HEK293 (cell line): ENCODE results near the gene ODAD4.
A peak's percentile ranks its signal among the peaks of the same experiment; 100 is the strongest.

Source experiments
- BCL11B ChIP-seq: fragments of 450-650 bp; formaldehyde crosslinking; IDR thresholded peaks from 2 replicates; pipeline ENCODE4 v1.5.1; 2016; ENCODE audit warnings: low read depth, missing biosample characterization, missing genetic modification characterization
- GLIS1 ChIP-seq: fragments of 450-650 bp; formaldehyde crosslinking; IDR thresholded peaks from 2 replicates; pipeline ENCODE4 v1.5.1; 2016; ENCODE audit warnings: missing biosample characterization, missing genetic modification characterization
- KLF7 ChIP-seq: fragments of 450-650 bp; formaldehyde crosslinking; IDR thresholded peaks from 2 replicates; pipeline ENCODE4 v1.5.1; 2016; ENCODE audit warnings: missing biosample characterization, missing genetic modification characterization, borderline replicate concordance
- MYNN ChIP-seq: fragments of 450-650 bp; formaldehyde crosslinking; IDR thresholded peaks from 2 replicates; pipeline ENCODE4 v1.5.1; 2016; ENCODE audit warnings: missing biosample characterization, missing genetic modification characterization, borderline replicate concordance
- ZBTB17 ChIP-seq: fragments of 450-650 bp; formaldehyde crosslinking; IDR thresholded peaks from 2 replicates; pipeline ENCODE4 v1.5.1; 2016; ENCODE audit warnings: missing biosample characterization, missing genetic modification characterization
- ZBTB48 ChIP-seq: fragments of 450-650 bp; formaldehyde crosslinking; IDR thresholded peaks from 2 replicates; pipeline ENCODE4 v1.5.1; 2016; ENCODE audit warnings: missing biosample characterization, missing genetic modification characterization
- ZNF10 ChIP-seq: fragments of 450-650 bp; formaldehyde crosslinking; IDR thresholded peaks from 2 replicates; pipeline ENCODE4 v1.5.1; 2017; ENCODE audit warnings: missing biosample characterization, missing genetic modification characterization
- ZNF24 ChIP-seq: fragments of 450-650 bp; formaldehyde crosslinking; IDR thresholded peaks from 2 replicates; pipeline ENCODE4 v1.5.1; 2016; ENCODE audit warnings: missing biosample characterization, missing genetic modification characterization
- ZNF266 ChIP-seq: fragments of 450-650 bp; formaldehyde crosslinking; IDR thresholded peaks from 2 replicates; pipeline ENCODE4 v1.5.1; 2016; ENCODE audit warnings: missing biosample characterization, missing genetic modification characterization, low read depth
- ZNF341 ChIP-seq: fragments of 450-650 bp; formaldehyde crosslinking; IDR thresholded peaks from 2 replicates; pipeline ENCODE4; 2016; ENCODE audit warnings: low read depth, missing biosample characterization, missing genetic modification characterization
- ZNF501 ChIP-seq: fragments of 450-650 bp; formaldehyde crosslinking; IDR thresholded peaks from 2 replicates; pipeline ENCODE4 v1.5.1; 2016; ENCODE audit warnings: missing biosample characterization, missing genetic modification characterization
- ZNF510 ChIP-seq: fragments of 450-650 bp; formaldehyde crosslinking; IDR thresholded peaks from 2 replicates; pipeline ENCODE4 v1.5.1; 2018; ENCODE audit warnings: mild to moderate bottlenecking, missing genetic modification characterization, missing biosample characterization; ENCODE audit not compliant: insufficient replicate concordance
- ZNF521 ChIP-seq: fragments of 450-650 bp; formaldehyde crosslinking; IDR thresholded peaks from 2 replicates; pipeline ENCODE4 v1.5.1; 2017; ENCODE audit warnings: missing biosample characterization, mild to moderate bottlenecking, missing genetic modification characterization
- ZNF658 ChIP-seq: fragments of 450-650 bp; formaldehyde crosslinking; IDR thresholded peaks from 2 replicates; pipeline ENCODE4; 2016; ENCODE audit warnings: missing biosample characterization, missing genetic modification characterization
- ZNF660 ChIP-seq: fragments of 450-650 bp; IDR thresholded peaks from 2 replicates; pipeline ENCODE4 v1.5.1; 2018; ENCODE audit warnings: missing biosample characterization, mild to moderate bottlenecking, missing genetic modification characterization
- ZNF768 ChIP-seq: fragments of 450-650 bp; formaldehyde crosslinking; IDR thresholded peaks from 2 replicates; pipeline ENCODE4 v1.5.1; 2018; ENCODE audit warnings: missing biosample characterization, mild to moderate bottlenecking, missing genetic modification characterization
- ZSCAN23 ChIP-seq: fragments of 450-650 bp; formaldehyde crosslinking; IDR thresholded peaks from 2 replicates; pipeline ENCODE4 v1.5.1; 2016; ENCODE audit warnings: missing biosample characterization, missing genetic modification characterization
- ZSCAN30 ChIP-seq: fragments of 450-650 bp; IDR thresholded peaks from 2 replicates; pipeline ENCODE4 v1.5.1; 2018; ENCODE audit warnings: missing biosample characterization, mild to moderate bottlenecking, missing genetic modification characterization, moderate library complexity
- TF ChIP-seq, protein P1 (sequence below): fragments of 450-650 bp; formaldehyde crosslinking; IDR thresholded peaks from 2 replicates; pipeline ENCODE4 v1.5.1; 2016; ENCODE audit warnings: missing biosample characterization, missing genetic modification characterization
- TF ChIP-seq, protein P2 (sequence below): fragments of 450-650 bp; formaldehyde crosslinking; IDR thresholded peaks from 2 replicates; pipeline ENCODE4 v1.5.1; 2017; ENCODE audit warnings: missing biosample characterization, missing genetic modification characterization
- TF ChIP-seq, protein P3 (sequence below): fragments of 450-650 bp; formaldehyde crosslinking; IDR thresholded peaks from 2 replicates; pipeline ENCODE4 v1.5.1; 2016; ENCODE audit warnings: missing biosample characterization, missing genetic modification characterization
- TF ChIP-seq, protein P4 (sequence below): fragments of 450-650 bp; formaldehyde crosslinking; IDR thresholded peaks from 2 replicates; pipeline ENCODE4 v1.5.1; 2016; ENCODE audit warnings: missing biosample characterization, missing genetic modification characterization
- TF ChIP-seq, protein P5 (sequence below): fragments of 450-650 bp; formaldehyde crosslinking; IDR thresholded peaks from 2 replicates; pipeline ENCODE4 v1.5.1; 2016; ENCODE audit warnings: missing biosample characterization, missing genetic modification characterization

The ODAD4 gene

DNA sequence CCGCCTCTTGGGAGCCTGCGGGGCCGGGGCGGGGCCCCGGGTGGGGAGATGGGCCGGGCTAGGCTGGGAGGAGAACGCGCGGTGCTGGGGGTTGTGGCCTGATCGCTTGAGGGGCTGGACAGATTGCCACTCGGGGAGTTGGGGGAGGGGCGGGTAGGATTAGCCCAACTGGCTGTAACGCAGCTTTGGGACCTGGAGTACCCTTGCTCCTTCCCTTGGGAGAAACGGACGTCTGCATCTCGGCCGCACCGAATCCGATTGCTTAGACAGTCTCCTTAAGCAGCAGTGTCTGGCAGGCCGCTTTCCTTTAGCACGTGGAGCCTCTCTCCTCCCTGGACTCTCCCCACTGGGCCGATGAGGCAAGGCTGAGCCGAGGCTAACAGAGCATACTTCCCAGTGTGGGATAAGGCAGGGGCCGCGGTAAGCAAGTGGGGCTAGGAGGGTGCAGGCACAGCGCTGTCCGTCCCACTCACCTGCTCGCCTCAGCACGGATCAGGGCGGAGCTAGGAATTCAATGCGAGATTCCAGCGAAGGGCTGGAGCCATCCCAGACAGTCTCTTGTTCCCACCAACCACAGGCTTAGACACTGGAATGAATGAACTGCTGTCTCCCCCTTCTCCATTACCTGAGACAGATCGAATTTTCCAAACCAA is 11.1 kb upstream of the ODAD4 start (continued):
- TF ChIP-seq, protein P1, sequence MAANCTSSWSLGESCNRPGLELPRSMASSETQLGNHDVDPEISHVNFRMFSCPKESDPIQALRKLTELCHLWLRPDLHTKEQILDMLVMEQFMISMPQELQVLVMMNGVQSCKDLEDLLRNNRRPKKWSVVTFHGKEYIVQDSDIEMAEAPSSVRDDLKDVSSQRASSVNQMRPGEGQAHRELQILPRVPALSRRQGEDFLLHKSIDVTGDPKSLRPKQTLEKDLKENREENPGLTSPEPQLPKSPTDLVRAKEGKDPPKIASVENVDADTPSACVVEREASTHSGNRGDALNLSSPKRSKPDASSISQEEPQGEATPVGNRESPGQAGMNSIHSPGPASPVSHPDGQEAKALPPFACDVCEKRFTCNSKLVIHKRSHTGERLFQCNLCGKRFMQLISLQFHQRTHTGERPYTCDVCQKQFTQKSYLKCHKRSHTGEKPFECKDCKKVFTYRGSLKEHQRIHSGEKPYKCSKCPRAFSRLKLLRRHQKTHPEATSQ: no peak
- TF ChIP-seq ZNF10 (peak; percentile 45; the same call in 1 of the 2 replicates), ZSCAN23 (tag by site-specific recombination) (0 out of 2 replicates have a peak, but pooled peaks have one; percentile 60), ZNF266 (tag by site-specific recombination) (no peak), ZNF768 (tag by site-specific recombination) (no peak), BCL11B (tag by site-specific recombination) (0 out of 2 replicates have a peak, but pooled peaks have one; percentile 23), ZNF510 (tag by site-specific recombination) (no peak), ZBTB17 (tag by site-specific recombination) (peak; percentile 40), ZNF24 (tag by site-specific recombination) (no peak), GLIS1 (peak; percentile 54), ZNF658 (tag by site-specific recombination) (no peak), ZNF341 (tag by site-specific recombination) (peak; percentile 30; the same call in 1 of the 2 replicates), ZNF501 (tag by site-specific recombination) (peak; percentile 27; the same call in 1 of the 2 replicates), ZSCAN30 (tag by site-specific recombination) (0 out of 2 replicates have a peak, but pooled peaks have one; percentile 10), ZNF660 (0 out of 2 replicates have a peak, but pooled peaks have one; percentile 22), ZNF521 (tag by site-specific recombination) (no peak), MYNN (tag by site-specific recombination) (no peak), KLF7 (tag by site-specific recombination) (0 out of 2 replicates have a peak, but pooled peaks have one; percentile 14), ZBTB48 (tag by site-specific recombination) (peak; percentile 29; the same call in 1 of the 2 replicates)
- TF ChIP-seq, protein P2, sequence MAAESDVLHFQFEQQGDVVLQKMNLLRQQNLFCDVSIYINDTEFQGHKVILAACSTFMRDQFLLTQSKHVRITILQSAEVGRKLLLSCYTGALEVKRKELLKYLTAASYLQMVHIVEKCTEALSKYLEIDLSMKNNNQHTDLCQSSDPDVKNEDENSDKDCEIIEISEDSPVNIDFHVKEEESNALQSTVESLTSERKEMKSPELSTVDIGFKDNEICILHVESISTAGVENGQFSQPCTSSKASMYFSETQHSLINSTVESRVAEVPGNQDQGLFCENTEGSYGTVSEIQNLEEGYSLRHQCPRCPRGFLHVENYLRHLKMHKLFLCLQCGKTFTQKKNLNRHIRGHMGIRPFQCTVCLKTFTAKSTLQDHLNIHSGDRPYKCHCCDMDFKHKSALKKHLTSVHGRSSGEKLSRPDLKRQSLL (tag by site-specific recombination): no peak
- TF ChIP-seq, protein P3, sequence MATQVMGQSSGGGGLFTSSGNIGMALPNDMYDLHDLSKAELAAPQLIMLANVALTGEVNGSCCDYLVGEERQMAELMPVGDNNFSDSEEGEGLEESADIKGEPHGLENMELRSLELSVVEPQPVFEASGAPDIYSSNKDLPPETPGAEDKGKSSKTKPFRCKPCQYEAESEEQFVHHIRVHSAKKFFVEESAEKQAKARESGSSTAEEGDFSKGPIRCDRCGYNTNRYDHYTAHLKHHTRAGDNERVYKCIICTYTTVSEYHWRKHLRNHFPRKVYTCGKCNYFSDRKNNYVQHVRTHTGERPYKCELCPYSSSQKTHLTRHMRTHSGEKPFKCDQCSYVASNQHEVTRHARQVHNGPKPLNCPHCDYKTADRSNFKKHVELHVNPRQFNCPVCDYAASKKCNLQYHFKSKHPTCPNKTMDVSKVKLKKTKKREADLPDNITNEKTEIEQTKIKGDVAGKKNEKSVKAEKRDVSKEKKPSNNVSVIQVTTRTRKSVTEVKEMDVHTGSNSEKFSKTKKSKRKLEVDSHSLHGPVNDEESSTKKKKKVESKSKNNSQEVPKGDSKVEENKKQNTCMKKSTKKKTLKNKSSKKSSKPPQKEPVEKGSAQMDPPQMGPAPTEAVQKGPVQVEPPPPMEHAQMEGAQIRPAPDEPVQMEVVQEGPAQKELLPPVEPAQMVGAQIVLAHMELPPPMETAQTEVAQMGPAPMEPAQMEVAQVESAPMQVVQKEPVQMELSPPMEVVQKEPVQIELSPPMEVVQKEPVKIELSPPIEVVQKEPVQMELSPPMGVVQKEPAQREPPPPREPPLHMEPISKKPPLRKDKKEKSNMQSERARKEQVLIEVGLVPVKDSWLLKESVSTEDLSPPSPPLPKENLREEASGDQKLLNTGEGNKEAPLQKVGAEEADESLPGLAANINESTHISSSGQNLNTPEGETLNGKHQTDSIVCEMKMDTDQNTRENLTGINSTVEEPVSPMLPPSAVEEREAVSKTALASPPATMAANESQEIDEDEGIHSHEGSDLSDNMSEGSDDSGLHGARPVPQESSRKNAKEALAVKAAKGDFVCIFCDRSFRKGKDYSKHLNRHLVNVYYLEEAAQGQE (tag by site-specific recombination): peak; percentile 37; the same call in 1 of the 2 replicates
- TF ChIP-seq, protein P4, sequence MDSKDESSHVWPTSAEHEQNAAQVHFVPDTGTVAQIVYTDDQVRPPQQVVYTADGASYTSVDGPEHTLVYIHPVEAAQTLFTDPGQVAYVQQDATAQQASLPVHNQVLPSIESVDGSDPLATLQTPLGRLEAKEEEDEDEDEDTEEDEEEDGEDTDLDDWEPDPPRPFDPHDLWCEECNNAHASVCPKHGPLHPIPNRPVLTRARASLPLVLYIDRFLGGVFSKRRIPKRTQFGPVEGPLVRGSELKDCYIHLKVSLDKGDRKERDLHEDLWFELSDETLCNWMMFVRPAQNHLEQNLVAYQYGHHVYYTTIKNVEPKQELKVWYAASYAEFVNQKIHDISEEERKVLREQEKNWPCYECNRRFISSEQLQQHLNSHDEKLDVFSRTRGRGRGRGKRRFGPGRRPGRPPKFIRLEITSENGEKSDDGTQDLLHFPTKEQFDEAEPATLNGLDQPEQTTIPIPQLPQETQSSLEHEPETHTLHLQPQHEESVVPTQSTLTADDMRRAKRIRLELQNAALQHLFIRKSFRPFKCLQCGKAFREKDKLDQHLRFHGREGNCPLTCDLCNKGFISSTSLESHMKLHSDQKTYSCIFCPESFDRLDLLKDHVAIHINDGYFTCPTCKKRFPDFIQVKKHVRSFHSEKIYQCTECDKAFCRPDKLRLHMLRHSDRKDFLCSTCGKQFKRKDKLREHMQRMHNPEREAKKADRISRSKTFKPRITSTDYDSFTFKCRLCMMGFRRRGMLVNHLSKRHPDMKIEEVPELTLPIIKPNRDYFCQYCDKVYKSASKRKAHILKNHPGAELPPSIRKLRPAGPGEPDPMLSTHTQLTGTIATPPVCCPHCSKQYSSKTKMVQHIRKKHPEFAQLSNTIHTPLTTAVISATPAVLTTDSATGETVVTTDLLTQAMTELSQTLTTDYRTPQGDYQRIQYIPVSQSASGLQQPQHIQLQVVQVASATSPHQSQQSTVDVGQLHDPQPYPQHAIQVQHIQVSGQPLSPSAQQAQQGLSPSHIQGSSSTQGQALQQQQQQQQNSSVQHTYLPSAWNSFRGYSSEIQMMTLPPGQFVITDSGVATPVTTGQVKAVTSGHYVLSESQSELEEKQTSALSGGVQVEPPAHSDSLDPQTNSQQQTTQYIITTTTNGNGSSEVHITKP: peak; percentile 59
- TF ChIP-seq, protein P5, sequence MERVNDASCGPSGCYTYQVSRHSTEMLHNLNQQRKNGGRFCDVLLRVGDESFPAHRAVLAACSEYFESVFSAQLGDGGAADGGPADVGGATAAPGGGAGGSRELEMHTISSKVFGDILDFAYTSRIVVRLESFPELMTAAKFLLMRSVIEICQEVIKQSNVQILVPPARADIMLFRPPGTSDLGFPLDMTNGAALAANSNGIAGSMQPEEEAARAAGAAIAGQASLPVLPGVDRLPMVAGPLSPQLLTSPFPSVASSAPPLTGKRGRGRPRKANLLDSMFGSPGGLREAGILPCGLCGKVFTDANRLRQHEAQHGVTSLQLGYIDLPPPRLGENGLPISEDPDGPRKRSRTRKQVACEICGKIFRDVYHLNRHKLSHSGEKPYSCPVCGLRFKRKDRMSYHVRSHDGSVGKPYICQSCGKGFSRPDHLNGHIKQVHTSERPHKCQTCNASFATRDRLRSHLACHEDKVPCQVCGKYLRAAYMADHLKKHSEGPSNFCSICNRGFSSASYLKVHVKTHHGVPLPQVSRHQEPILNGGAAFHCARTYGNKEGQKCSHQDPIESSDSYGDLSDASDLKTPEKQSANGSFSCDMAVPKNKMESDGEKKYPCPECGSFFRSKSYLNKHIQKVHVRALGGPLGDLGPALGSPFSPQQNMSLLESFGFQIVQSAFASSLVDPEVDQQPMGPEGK: peak; percentile 66
